Measurements from ENCODE around the gene FAM53A.
"Not testable (repeated sequence)": the region's sequence is repeated elsewhere in the genome, so short reads cannot be mapped to it uniquely, and the experiment has no call there.

The FAM53A gene

DNA sequence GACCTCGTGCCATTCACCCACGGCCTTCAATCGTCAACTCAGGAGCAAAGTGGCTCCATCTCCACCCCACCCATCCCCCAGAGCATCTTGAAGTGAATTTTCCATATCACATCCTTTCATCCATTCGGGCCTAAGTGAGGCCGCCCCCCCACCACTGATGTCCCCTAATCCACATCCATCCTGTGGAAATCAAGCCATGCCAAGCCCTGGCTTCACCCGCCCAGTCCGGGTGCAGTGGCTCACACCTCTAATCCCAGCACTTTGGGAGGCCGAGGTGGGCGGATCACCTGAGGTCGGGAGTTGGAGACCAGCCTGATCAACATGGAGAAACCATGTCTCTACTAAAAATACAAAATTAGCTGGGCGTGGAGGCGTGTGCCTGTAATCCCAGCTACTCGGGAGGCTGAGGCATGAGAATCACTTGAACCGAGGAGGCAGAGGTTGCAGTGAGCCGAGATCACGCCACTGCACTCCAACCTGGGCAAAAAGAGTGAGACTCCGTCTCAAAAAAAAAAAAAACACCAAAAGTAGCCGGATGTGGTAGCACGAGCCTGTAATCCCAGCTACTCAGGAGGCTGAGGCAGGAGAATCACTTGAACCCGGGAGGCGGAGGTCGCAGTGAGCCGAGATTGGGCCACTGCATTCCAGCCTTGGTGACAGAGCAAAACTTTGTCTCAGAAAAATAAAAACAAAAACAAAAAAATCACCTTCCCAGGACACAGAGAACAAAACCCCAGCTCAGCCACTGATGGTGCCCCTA is 76.5 kb downstream of the FAM53A start:
- not testable (repeated sequence) for DNase-seq (ENCODE audit: low read depth)

DNA sequence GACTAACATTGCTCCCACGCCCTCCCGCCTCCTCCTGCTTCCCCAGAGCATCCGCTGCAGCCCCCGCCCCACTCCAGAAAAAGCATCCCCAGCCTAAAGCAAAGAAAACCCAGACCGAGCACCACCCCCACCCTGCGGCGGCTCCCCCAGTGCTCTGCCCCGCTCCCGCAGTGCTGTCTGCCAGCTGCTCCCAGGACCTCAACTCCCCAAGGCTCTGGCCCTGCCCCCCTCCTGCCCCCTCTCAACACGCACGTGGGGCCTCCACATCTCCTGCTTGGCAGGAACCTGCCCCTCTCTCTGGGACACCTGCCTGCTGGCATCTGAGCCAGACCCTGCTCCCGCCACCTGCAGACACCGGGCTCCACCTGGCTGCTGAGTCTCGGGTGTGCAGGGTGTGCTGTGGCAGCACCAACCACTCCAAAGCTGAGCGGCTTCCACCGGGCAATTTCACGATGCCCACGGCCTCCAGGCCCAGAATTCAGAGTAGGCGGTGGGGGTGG is 79.4 kb downstream of the FAM53A start:
- DNase-seq (ENCODE audit: low read depth) = no peak

DNA sequence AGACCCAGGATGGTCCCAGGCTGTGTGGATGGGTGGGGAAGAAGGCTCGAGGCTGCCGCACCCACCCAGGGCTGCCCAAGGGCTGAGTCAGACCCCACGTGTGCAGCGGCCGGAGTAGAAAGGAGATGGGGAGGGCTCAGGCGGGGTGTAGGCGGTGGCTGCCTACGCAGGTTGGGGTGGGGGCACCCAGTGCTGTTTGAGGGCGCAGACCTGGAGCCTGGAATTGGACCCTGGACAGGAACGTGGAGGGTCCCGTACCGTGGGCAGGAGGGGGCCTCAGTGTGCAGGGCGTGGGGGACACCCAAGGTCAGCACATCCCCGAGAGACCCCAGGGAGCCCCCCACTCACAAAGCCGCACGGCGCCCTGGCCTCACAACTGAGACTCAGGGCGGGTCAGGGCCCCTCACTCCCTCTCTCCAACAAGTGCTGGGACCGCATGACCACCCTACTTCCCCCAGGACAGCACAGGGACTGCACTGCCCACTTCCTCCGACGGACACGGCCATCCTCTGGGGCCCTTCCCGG is 79.9 kb downstream of the FAM53A start:
- no peak for DNase-seq (ENCODE audit: low read depth)

DNA sequence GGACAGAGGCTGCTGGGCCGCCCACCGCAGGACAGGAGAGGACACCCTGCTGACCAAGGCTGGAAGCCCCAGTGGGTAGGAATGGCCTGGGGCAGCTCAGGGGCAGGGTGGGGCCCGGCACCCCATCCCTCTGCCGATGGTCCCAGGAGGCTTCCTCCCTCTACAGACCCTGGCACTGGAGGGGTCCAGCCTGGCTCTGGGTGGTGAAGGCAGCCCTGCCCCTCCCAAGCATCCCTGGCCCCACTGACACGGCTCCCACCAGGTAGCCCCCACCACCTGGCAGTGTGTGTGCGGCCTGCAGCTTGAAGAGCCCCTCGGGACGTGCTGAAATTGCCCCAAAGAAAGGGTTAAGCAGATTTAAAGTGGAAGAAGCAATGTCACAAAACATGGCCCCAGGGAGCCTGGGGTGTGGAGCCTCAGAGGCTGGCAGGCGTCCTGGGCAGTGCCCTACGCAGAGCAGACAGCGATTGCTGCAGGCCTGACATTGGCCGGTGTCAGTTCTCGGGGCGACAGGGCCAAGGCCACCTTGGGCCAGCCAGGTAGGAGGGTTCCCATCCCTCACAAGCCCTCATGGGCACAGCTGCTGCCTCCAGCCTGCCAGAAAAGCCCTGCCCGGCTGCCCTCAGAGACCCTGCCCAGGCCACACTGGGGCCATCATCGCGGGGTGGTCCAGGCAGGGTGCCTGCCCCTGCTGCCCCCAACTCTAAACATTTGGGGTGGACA is 80.5 kb downstream of the FAM53A start:
- no peak for DNase-seq (ENCODE audit: low read depth)

DNA sequence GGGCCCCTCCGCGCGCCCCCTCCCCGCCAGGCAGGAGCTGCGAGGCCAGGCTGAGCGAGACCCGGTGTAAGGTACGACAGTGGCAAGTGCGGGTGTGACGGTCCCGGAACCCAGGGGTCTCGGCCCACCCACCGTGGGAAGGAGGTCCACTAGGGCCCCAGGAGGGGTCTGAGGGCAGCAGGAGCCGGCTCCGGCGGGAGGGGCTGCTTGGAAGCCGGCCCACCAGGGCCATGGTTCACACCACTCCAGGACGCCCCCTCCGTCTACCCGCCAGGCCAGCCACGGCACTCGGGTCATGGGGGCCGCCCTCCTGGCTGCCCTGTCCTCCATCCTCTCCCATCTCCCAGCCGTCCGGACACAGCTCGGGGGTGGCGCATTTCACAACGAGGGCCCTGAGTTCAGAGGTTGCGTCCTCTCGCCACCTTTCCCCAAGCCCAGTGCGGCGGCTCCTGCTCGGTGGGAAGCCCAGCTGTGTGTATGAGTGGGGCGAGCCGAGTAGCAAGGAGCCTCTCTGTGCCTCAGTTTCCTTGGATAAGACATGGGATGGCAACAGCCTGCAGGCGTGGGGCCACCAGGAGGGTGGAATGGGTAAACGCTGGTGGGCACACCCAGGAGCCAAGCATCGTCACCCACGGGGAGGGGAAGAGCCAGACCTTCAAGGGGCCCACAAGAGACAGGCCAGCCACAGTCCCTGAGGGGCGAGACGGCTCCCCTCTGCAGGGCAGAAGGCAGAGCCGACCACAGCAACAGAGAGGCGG is 81.3 kb downstream of the FAM53A start:
- DNase-seq (ENCODE audit: low read depth) = no peak

DNA sequence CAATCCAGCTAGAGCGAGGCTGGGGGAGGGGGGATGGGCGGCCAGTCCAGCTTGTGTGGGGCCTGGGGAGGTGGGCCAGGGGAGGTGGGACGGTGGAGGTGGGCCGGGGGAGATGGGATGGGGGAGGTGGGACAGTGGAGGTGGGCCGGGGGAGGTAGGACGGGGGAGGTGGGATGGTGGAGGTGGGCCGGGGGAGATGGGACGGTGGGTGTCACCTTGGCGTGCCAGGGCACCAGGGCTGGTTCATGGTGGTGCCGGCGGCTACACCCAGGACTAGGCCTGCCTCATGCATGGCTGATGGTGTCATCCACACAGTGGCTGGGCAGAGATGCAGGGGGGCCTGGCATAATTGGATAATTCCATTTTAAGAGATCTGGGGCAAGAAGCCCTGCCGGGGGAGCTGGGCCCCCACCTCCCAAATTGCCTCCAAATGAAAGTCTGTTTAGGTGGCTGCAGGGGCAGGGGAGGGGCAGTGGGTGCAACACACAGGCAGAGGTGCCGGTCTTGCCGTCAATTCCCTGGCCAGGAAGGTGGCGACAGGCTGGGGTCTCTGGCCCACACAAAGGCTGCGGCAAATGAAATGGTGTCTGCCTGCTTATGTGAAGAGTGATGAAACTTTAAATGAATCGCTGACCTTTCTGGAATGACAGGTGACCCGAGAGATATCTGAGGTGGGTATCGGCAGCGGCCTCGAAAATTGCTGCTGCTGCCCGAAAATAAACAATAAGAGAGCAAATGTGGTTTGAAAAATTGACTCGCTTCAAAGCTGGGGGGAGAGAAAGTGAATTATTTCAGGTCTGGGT is 82.1 kb downstream of the FAM53A start:
- DNase-seq (ENCODE audit: low read depth) = no peak

DNA sequence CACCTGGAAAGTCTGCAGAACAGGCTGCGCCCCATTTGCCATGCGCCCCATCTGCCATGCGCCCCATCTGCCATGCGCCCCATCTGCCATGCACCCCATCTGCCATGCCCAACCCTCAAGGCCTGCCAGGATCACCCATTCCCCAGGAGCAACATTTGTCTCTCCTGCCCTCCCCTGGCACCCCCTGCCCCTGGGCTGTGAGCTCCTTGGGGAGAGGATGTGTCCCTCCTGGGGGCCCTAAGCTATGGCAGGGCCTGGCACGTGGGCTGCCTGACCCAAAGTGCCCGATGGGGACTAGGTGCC is 82.6 kb downstream of the FAM53A start:
- no peak for DNase-seq (ENCODE audit: low read depth)

DNA sequence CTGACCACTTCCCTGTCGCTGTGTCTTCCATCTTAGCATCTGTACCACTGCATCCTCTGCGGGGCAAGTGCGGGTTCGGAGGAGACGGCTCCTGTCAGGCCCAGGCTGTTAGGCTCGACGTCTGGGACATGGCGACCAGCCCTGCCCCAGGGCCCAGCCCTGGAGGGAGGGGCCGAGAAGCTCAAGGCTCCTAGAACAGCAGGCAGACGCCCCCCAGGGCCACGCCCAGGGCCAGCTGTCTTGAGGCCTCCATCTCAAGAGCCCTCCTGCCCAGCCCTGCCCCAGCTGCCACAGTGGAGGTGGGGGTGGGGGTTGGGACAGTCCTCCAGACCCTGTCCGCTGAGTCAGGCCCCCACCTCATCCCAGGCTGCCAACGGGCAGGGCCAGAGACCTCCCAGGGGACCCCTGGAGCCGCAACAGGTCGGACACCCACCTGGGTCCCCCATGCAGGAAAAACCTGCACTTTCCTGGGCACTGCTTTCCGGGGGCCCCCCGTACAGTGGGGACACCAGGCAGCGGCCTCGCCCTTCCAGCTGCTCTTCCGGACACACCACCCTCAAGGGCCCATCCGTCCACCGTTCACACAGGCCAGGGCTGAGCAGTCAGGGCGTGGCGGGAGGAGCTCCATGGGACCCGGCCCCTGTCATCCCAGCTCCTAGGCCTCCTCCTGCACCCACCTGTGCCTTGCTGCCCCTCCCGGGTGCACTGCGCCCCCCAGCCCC is 83.1 kb downstream of the FAM53A start:
- DNase-seq (ENCODE audit: low read depth) = no peak

DNA sequence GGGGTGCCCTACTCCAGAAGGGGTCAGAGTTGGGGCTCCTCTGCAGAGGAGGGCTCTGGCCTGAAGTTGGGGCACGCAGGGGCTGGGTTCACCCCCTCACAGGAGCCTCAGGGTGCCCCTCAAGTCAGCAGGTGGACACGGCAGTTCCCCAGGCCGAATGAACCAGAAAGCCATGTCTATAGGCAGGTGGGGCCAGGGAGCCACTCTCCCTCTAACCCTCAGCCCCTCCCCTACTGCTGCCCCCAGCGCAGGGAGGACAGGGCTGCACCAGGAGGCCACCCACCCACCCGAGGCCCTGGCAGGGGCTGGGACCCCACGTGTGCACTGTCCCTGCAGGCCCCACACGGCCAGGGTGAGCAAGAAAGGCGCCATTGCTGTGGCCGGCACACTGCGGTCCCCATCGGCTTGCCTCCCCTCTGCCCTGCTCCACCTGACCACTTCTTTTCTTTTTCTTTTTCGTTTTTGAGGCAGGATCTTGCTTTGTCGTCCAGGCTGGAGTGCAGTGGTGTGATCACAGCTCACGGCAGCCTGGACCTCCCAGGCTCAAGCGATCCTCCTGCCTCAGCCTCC is 83.8 kb downstream of the FAM53A start:
- DNase-seq (ENCODE audit: low read depth) = no peak

DNA sequence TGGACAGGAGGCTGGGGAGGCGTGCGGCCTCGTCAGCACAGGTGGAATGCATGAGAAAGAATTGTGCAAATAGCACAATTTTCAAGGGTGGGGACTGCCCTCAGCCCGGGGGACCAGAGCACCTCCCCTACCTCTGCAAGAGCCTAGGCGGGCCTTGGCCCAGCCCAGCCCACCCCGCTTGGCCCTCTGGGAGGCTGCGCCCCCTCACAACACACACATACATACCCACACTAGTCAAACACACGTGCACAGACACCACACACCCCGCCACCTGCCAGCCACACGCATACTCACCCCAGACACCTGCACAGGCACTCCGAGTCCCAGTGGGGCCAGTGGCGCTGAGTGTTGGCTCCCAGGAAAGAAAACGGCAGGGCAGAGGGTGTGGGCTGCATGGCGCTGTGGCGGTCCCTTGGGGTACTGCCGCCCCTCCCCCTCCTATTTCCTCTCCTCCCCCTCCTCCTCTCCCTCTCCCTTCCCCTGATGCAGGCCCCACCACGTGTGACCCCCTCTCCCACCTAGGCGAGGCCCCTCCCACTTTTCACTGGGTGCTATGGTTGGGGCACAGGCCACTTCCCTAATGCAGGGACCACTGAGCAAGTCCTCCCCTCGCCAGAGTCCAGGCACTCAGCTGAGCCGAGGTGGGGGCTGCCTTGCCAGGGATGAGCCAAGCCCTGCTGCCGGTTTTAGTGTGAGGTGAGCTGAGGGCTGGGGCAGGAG is 84.5 kb downstream of the FAM53A start:
- DNase-seq (ENCODE audit: low read depth) = no peak

DNA sequence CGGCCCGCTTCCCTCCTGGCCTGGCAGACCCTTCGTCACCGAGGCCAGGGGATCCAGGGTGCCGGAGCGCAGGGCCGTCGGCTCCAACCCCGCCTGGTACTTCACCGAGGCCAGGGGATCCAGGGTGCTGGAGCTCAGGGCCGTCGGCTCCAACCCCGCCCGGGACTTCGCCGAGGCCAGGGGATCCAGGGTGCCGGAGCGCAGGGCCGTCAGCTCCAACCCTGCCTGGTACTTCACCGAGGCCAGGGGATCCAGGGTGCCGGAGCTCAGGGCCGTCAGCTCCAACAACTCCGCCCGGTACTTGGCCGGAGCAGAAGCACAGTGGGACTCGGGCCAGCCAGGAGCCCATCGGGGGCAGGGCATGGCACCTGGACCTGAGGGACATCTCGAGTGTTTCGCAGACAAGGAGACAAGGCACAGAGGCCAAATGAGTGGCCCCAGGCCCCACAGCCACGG is 85.1 kb downstream of the FAM53A start:
- no peak for DNase-seq (ENCODE audit: low read depth)

DNA sequence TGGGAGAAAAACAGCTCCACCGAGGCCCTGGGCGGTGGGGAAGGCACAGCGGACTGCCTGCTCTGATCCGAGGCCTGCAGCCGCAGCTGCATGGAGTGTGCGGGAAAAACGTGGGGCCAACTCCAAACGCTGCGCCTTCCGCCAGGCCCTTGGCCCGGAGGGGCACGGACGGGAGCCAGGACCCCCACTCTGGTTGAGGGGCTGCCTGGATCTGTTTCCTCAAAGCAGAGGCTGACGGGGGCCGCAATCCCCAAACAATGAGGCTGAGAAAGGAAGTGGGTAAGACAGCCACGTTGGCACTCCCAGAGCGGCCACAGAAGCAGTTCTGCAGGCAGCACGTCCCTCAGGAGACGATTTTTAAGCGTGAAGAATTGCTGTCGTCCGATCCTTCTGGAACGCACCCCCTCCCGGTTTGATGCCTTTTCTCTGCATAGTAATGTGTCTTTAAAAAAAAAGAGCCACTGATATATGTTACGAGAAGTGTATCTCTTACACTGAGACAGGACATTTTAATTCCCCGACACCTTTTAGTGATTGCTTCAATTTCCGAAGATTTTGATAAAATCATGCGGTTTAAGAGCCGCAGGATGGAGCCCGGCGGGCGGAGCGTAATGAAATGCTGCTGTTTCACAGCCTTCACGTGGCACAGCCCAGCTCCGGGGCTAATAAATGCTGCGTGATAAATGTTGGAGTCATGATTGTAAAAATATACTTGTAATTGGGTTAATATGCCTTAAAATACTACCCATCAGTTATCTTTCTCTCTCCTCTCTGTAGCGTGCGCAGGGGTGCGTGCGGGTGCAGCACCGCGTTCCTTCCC is 85.7 kb downstream of the FAM53A start:
- DNase-seq (ENCODE audit: low read depth) = no peak

DNA sequence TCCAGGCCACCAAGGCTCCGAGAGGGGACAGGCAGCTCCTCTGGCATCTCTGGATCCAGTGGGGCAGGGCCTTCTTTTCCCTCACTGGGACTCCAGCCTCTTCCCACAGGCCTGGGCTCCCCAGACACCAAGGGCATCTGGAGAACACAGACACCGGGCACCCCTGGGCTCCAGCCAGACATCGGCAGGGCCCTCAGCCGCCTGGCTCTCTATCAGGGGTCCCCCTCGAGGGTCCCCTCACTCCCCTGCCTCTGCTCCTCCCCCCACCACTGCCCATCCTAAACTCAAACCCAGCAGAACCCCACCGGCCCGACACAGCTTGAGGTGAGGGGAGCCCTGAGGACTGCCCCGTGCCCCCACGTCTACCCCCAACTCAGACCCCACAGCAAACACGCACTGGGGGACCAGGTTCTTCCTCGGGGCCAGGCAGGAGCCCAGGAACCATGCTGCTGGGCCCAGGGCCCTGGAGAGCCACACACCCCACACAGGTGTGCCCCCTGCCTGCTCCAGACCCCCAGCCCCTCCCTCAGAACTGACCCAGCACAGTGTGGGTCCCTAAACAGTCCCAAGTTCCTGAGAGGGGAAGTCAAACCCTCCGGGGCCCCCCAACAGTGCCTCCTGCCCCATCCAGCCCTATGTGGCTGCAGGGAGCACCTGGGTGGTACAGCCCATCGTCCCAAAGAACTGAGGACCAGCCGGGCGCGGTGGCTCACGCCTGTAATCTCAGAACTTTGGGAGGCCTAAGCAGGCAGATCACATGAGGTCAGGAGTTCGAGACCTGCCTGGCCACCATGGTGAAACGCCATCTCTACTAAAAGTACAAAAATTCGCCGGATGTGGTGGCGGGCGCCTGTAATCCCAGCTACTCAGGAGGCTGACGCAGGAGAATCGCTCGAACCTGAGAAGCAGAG is 86.8 kb downstream of the FAM53A start:
- no peak for DNase-seq (ENCODE audit: low read depth)

DNA sequence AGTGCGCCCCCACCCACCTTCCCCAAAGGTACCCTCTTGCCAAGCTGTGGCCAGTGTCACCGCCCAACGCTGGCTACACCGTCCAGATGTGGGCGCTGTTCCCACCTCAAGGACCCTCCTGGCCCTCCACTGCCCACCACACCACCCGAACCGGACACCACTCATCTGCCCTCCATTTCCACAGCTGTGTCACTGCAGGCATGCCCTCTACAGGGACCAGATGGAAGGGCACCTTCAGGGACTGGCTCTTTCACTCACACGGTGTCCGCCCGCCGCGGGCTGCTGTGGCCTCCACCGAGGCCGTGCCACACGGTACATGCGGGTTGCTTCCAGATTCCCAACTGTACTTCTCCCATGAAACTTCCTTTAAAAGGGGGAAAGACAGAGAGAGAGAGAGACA is 87.7 kb downstream of the FAM53A start:
- DNase-seq (ENCODE audit: low read depth) = no peak

DNA sequence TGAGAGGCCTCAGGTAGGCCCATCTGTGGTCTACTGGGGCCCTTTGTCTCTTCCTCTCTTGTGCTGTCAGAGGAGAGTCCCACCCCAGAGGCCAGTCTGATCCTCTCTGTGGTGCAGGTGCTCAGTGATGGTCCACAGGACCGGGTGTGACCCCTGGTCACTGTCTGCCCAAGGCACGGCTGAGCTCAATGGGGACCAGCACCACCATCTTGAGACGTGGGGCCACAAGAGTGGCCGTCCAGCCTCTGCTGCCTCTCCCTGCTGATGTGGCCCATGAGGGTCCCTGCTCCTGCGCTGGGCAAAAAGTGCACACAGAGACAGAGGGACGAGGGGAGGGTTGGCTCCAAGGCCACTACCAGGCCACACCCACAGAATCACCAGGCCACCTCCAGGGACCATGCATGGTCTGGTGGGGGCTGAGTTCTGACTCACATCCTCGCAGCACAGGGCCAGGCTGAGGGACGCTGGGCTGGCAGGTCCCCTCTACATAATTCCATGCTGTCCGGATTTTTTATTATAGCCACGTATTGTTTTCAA is 88.3 kb downstream of the FAM53A start:
- DNase-seq (ENCODE audit: low read depth) = no peak

DNA sequence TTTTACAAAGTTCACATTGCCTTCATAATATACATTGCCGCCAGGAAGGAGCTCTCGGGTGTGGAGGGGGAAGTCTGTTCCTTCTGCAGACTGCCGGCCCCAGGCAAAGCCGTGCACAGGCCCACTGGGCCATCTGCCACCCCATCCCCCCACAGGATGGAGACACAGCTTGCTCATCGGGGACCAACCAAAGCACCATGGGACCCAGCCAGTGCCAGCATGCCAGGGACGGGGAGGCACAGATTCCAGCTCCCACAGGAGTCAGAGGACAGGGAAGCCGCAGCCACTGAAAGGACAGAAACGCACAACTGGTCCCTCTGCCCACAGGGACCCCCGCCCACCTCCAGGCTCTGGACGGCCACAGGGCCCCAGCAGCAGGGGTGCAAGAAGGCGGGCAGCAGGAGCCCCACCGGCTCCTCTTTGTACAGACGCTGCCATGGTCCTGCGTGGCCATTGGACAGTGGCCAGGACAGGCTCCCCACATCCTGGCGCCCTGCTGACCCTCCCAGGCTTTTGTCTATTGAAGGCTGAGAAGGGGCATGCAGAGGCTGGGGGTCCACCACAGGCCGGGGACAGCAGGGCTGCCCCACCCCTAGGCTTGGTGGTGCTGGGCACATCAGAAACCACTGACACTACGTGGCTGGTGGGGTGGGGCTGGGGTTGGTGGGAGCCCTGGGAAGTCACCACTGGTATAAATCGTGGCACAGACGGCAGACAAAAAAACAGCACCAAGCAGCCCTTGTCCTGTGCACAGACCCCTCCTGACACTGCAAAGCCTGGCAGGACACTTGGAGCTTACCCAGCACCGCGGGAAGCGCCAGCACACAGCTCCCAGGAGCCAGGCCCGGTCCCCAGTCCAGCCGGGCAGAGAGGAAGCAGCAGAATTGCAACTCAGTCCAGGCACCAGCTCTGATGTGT is 89.0 kb downstream of the FAM53A start:
- no peak for DNase-seq (ENCODE audit: low read depth)

DNA sequence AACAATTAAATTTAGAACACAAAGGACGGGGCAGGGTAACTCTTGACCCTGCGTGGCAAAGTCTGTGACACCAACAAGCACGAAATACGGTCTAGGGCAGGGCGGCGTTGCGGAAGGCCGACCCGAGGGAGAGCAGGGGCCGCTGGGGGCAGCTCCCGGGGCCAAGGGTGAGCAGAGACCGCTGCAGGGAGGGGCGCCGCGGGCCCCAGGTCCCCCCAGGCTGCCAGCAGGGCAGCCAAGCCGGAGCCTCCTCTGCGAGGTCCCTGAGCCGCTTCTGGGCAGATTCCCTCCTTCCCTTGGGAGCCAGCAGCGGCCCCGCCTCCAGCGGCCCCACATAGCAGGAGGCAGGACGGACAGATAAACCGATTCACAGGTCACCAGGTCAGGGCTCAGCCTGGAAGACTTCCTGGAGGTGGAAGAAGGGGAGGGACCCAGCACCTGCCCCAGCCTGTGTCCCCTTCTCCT is 90.2 kb downstream of the FAM53A start:
- no peak for DNase-seq (ENCODE audit: low read depth)
